Ascending aorta (tissue), 2 donors: ENCODE data around the gene PLAAT1. TPM values are rescaled to one million over a fixed set of nuclear protein-coding genes. Genes with fewer than 3 reads are reported as not detected.

Experiments
- DNase-seq, 2 donors: peaks; one replicate each; pipeline ENCODE4 v3.0.0-alpha.2; 2019; ENCODE audit warnings: low spot score in 2 of 2
- H3K27ac ChIP-seq, 2 donors: fragments of 200-600 bp; sonication (generic); one replicate each; pipeline ENCODE4 v1.5.1; 2016 to 2017; ENCODE audit warnings: mild to moderate bottlenecking in 1 of 2
- H3K27me3 ChIP-seq: fragments of 200-600 bp; sonication (generic); one replicate; pipeline ENCODE4 v1.5.1; 2017
- H3K36me3 ChIP-seq, 2 donors: fragments of 200-600 bp; sonication (generic); one replicate each; pipeline ENCODE4 v1.5.1; 2016
- H3K4me1 ChIP-seq, 2 donors: fragments of 200-600 bp; sonication (generic); one replicate each; pipeline ENCODE4 v1.5.1; 2016 to 2017; ENCODE audit warnings: mild to moderate bottlenecking in 1 of 2
- H3K4me3 ChIP-seq, 2 donors: fragments of 200-600 bp; sonication (generic); one replicate each; pipeline ENCODE4 v1.5.1; 2016 to 2017; ENCODE audit warnings: mild to moderate bottlenecking in 1 of 2
- H3K9me3 ChIP-seq, 2 donors: fragments of 200-600 bp; sonication (generic); one replicate each; pipeline ENCODE4 v1.5.1; 2016
- intact Hi-C: fragments of 100-400 bp; cut with DNase I; formaldehyde crosslinking; loops from one replicate; pipeline ENCODE4 v1.15.1; 2023
- total RNA-seq: library from RNA; depleted of rRNA; stranded (reverse); fragments of >200 nt; gene quantifications from one replicate; pipeline ENCODE4 v1.1.0, GENCODE V29; 2016
- TF ChIP-seq, protein P1 (sequence below), 3 experiments: fragments of 200-600 bp in 2 of 3; fragments of 450-650 bp in 1 of 3; sonication (generic) in 2 of 3; IDR thresholded peaks; one replicate each; pipeline ENCODE4 v1.5.1; 2016 to 2019; ENCODE audit warnings: antibody characterized with exemption in 3 of 3, mild to moderate bottlenecking in 1 of 3, moderate library complexity in 1 of 3

Gene PLAAT1
- total RNA-seq, 1 donor from 2014 or later: not detected

- DNase-seq: no peak
- Histone ChIP-seq H3K4me3 (peak overlapping the region; percentile 62 to 64), H3K9me3 (no peaks in the 10 kb centered on the region), H3K4me1 (no peaks in the 10 kb centered on the region), H3K36me3 (no peaks in the 10 kb centered on the region), H3K27me3 (no peaks in the 10 kb centered on the region), H3K27ac (peak overlapping the region in 1 of 2 donors; percentile 79)
- TF ChIP-seq, protein P1, sequence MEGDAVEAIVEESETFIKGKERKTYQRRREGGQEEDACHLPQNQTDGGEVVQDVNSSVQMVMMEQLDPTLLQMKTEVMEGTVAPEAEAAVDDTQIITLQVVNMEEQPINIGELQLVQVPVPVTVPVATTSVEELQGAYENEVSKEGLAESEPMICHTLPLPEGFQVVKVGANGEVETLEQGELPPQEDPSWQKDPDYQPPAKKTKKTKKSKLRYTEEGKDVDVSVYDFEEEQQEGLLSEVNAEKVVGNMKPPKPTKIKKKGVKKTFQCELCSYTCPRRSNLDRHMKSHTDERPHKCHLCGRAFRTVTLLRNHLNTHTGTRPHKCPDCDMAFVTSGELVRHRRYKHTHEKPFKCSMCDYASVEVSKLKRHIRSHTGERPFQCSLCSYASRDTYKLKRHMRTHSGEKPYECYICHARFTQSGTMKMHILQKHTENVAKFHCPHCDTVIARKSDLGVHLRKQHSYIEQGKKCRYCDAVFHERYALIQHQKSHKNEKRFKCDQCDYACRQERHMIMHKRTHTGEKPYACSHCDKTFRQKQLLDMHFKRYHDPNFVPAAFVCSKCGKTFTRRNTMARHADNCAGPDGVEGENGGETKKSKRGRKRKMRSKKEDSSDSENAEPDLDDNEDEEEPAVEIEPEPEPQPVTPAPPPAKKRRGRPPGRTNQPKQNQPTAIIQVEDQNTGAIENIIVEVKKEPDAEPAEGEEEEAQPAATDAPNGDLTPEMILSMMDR (IDR thresholded peaks at IDR 0.05): no peak
- intact Hi-C loops: loop anchor here (5.0 kb wide), 1 partner anchor 408 kb away; no protein-coding TSS in a partner anchor
Observed at GRCh38 chr3:193240436-193240849, 579 bp upstream of the PLAAT1 start.

DNA sequence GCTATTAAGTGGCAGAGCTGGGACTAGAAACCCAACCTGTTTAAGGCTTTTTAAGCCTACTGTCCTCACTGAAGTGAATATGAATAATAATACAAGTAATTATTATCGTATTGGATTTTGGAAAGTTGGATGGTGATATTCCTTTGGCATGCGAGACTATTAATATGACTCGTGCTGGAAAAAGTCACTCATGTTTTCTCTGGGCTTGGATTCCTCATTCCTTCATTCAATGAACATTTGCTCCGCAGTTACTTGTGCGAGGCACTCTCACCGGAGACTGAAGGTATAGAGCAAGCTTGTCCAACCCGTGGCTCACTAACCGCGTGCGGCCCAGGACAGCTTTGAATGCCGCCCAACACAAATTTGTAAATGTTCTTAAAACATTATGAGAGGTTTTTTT is 694 bp downstream of the PLAAT1 start:
- Histone ChIP-seq H3K27me3 (no peaks in the 10 kb centered on the region), H3K27ac (peak overlapping the region; percentile 69 to 79), H3K36me3 (no peaks in the 10 kb centered on the region), H3K9me3 (no peaks in the 10 kb centered on the region), H3K4me1 (no peaks in the 10 kb centered on the region), H3K4me3 (peak overlapping the region; percentile 62 to 64)
- no peak for DNase-seq
- intact Hi-C loops: loop anchor here (5.0 kb wide), 1 partner anchor 409 kb away; no protein-coding TSS in a partner anchor
- TF ChIP-seq, protein P1 (IDR thresholded peaks at IDR 0.05): no peak

DNA sequence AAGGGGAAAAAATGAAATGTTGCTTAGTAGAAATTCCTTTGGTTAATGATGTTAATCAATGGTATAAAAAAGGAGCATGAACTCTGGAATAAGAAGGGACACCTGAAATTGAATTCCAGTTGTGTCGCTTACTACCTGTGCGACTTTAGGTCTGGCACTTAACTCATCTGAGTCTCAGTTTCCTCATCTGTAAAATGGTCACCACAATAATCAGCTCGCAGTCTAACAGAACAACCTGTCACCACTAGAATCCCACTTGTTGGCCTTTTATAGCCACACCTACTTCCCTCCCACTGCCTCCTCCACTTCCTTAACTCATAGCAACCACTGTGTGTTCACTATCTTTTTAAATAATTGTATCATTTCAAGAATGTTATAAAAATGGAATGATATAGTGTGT is 2.5 kb downstream of the PLAAT1 start:
- H3K27ac ChIP-seq: no peak overlapping the region

DNA sequence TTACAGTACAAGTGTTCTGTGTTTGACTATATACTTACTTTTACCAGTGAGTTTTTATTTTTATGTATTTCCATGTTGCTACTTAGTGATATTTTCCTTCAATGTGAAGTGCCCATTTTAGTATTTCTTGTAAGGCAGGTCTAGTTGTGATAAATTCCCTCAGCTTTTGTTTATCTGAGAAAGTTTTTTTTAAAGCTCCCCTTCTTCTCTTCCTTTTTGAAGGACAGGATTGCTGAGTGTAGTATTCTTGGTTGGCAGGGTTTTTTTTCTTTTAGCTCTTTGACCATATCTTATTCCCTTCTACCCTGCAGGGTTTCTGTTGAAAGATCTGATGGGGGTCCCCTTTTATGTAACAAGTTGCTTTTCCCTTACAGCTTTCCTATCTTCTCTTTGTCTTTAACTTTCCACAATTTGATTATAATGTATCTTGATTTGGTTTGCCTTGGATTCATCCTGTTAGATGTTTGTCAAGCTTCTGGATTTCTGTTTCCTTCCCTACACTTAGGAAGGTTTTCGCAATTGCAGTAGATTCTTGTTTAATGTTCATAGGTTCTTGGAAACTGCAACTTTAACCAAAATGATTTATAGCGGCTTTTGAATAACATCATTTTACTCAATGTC is 7.9 kb downstream of the PLAAT1 start:
- peaks cover 7 to 33% of the 10 kb centered on the region in 2 donors for H3K9me3 ChIP-seq
- no peaks in the 10 kb centered on the region for H3K27me3 ChIP-seq
- H3K4me3 ChIP-seq: no peak overlapping the region
- DNase-seq: no peak
- no peaks in the 10 kb centered on the region for H3K36me3 ChIP-seq
- intact Hi-C loops: no loop called here
- H3K27ac ChIP-seq: no peak overlapping the region
- no peaks in the 10 kb centered on the region for H3K4me1 ChIP-seq
- TF ChIP-seq, protein P1 (IDR thresholded peaks at IDR 0.05): no peak

More for the DNA sequence above, 2.5 kb downstream of the PLAAT1 start:
- Histone ChIP-seq H3K36me3 (no peaks in the 10 kb centered on the region), H3K27me3 (no peaks in the 10 kb centered on the region), H3K9me3 (peaks cover 0 to 11% of the 10 kb centered on the region in 2 donors), H3K4me1 (no peaks in the 10 kb centered on the region), H3K4me3 (no peak overlapping the region)
- DNase-seq: no peak
- intact Hi-C loops: loop anchor here (5.0 kb wide), 1 partner anchor 411 kb away; no protein-coding TSS in a partner anchor
- TF ChIP-seq, protein P1 (IDR thresholded peaks at IDR 0.05): no peak

DNA sequence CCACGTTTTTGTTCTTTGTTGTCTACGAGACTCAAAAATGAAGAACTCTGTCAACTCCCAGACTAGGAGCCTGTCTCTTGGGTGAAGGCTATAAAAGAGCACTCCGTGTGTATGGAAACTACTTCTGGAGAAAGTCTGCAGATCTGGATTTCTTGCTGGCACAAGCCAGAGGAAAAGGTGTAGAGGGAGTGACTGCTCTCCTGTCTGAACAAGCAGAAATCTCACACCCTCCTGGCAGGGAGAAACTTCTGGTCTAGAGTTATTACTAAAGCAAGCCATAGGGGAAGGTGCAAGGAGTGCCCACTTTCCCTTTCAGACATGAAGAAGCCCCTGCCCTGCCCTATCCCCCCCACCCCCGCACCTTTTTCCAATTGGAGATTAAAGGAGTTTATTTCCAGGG is 9.5 kb downstream of the PLAAT1 start:
- Histone ChIP-seq H3K4me3 (no peak overlapping the region), H3K27me3 (no peaks in the 10 kb centered on the region), H3K36me3 (no peaks in the 10 kb centered on the region), H3K4me1 (no peaks in the 10 kb centered on the region), H3K9me3 (peaks cover 7 to 33% of the 10 kb centered on the region in 2 donors), H3K27ac (no peak overlapping the region)
- intact Hi-C loops: no loop called here
- DNase-seq: no peak
- TF ChIP-seq, protein P1 (IDR thresholded peaks at IDR 0.05): no peak
